AG20443 (cell line): Measurements from ENCODE around the gene TTC28.
A peak's percentile ranks its signal among the peaks of the same experiment; 100 is the strongest.
"Not testable (repeated sequence)": the region's sequence is repeated elsewhere in the genome, so short reads cannot be mapped to it uniquely, and the experiment has no call there.

Experiments
- DNase-seq: peaks from one replicate; pipeline ENCODE4 v3.0.0; 2012; ENCODE audit warnings: low spot score, mixed read lengths

Gene TTC28

DNA sequence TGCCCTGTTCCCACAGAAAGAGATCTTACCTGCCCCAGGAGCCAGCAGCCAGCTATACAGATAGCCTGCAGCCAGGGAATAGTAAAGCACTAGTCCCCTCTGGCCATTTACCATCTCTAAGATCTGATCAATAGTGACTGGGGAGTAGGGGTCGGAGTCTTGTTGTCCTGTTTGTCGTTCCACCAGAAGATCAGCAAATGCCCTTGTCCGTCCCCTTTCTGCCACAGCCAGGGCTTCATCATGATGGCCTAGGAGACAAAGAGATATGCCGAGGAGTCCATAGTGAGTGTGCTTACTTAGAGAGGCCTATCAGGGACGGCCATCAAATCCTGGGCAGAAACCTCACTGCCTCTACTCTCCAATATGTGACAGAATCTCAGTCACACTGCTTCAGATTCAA lies 583.5 kb downstream of the TTC28 start:
- DNase-seq: no peak

DNA sequence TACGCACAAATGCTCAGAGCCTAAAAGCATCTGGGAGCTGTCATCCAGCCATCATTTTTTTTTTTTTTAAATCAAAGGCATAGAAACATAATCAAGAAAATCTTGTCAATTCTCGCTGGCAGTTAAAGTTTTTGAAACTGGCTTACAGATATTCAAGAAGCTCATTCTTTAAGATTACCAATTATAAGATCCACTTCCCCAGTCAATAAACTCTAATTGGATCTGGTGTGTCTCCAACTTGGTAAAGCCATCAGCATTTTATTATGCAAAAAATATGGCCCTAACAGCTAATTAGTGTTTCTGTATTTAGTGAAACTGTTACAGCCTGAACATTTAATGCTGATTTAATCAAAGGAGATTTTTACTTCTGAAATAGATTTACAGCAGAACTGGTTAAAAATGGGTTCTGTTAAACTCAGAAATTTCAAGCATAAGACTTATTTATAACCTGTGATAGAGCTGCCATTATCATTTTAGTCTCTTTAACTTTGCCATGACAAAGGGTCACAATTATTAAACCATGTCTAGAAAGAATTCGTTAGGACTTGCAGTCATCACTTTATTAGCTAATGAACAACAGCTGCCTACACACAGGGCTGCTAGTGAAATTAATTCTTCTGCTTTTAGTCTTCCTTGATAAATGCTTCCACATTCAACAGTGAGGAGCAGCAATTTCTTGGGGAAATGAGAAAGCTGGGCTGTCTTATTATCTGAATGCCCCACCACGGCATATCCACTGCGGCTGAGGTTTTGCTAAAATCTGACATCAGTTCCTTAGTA lies 584.1 kb downstream of the TTC28 start:
- no peak for DNase-seq

DNA sequence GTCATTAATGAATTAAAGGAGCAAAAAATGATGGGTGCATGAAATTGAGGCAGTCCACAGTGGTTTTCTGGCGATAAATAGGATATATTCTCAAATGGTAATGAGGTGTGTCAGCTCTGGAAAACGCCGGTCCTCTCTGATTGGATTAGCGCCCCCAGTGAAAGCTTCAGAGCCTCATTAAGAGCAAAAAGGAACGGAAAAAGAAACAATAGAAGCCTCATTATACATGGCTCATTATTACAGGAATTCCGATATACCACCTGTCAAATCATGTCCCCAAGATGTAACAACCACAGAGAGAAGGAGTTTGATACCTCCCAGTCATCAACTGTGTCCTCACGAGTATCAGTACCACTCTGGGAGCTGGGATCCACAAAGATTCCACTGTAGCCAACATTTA lies 584.9 kb downstream of the TTC28 start:
- no peak for DNase-seq

DNA sequence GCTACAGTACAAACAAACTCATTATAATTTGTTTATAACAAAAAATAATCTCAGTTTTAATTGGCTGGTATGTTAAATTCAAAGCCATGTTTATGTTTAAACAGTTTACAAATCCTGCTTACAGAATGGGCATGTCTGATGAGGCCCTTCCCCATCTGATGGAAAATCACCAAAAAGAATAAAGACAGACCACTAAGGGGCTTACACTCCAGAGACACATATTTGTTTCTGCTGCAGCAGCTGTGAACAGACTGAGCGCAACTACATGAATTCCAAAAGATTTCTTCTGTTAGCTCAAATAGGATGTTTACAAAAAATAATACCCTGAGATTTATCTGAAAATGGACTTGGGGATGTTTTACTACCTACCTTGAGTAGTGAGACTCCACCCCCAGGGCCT lies 585.9 kb downstream of the TTC28 start:
- DNase-seq: no peak

DNA sequence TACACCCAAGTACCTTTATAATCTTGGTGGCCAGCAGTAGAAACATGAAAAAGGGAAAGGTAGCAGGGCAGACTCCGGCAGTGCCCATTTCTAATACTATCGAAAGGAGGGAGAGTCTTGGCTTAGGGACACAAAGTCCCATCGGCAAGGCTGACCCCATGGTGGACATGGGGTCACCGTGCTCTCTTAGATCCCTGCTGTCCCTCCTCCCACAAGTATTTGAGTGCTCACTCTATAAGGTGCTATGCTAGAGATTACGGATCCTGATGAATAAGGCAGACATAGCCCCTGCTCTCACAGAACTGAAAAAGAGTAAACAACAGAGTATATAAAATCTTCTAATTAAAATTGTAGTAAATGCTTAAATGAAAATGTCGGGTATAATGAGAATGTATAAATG lies 588.2 kb downstream of the TTC28 start:
- DNase-seq: no peak

DNA sequence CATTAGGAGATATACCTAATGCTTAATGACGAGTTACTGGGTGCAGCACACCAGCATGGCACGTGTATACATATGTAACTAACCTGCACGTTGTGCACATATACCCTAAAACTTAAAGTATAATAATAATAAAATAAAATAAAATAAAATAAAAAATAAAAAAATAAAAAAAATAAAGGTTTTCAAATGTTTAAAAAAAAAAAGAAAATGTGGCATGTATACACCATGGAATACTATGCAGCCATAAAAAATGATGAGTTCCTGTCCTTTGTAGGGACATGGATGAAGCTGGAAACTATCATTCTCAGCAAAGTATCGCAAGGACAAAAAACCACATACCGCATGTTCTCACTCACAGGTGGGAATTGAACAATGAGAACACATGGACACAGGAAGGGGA lies 590.1 kb downstream of the TTC28 start:
- not testable (repeated sequence) for DNase-seq

DNA sequence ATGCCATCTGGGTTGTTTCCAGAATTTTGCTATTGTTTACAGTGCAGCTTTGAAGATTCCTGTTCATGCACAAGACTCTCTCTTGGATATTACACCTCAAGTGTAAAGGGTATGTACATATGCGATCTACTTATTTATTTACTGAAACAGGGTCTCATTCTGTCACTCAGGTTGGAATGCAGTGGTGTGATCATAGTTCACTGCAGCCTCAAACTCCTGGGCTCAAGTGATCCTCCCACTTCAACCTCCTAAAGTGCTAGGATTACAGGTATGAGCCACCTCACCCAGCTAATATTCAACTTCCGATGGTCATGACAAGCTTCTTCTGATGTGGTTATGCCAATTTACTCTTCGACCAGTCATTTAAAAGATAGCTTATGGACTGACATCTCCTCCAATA lies 602.5 kb downstream of the TTC28 start:
- no peak for DNase-seq

DNA sequence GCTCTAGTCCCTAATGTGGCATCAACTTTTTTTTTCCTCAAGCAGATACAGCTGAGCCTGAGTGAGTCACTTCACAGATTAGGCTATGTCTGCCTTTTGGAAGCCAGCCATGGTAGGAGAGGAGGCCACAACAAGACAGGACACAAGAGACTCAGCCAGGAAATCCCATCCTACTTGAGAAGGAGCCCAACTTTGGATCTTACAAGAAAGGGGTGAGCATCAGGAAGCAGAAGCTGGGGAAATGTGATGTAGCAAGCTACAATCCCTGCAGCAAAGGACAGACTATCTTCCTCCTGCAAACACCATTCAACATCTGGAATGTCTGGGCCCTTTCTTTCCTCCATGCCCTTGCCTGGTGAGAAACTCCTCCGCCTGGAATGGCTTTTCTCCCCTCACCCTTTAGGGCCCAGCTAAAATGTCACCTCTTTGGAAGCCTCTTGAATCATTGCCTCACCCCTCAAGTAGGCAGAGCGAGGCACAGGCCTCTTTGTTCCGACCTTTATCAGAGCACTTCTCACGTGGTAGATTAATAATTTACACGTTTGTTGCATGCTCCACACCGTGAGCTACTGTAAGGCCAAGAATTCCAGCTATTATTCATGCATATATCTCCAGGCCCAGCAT lies 604.2 kb downstream of the TTC28 start:
- DNase-seq: peak; percentile 86

DNA sequence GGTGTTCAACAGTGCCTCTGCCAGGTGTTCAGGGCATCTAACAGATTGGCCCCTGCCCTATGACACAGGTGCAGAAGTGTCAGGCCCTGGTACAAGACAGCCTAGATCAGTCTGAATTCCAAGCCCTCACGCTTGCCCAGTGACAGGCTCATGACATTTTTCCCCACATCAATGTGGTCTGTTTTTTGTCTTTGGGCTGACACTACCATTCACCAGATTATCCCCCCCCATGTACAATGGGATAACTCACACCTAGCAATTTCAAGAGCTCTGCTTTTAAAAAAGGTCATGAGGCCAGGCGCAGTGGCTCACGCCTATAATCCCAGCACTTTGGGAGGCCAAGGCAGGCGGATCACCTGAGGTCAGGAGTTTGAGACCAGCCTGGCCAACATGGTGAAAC lies 605.1 kb downstream of the TTC28 start:
- DNase-seq: no peak

DNA sequence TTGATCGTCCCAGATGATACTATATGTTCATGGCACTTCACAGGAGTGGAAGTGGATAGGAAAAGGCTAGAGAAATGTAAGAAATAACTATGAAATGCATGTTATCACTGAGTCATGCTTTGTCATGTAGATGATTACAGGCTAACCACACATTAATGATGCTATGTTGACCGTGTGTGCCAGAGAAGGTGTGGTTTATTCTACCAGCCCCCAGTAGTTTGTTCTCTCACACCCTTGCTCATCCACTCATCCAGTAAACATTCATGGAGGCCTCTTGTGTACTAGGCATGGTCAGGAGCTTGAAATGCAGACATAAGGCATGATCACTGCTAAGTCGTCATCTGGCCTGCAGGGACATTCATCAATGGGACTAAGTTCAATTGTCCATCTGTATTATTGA lies 607.6 kb downstream of the TTC28 start:
- peak; percentile 13 for DNase-seq

DNA sequence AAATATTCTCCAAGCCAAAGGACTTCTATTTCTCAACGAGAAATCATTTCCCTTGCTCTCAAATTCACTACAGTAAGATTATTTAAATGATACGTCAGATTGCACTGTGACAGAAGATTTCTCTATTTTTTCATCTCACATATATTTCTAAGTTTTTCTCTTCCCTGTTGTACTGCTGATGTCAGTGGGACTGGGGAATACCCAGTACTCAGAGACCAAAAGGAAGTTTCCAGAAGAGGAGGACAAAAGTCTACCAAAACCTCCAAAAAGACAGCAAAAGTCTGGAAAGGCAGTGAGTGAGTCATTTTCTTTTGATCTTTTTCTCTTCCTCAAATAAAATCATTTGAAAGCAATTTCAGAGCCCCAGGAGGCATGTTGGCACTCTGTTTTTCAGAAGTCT lies 610.8 kb downstream of the TTC28 start:
- no peak for DNase-seq

DNA sequence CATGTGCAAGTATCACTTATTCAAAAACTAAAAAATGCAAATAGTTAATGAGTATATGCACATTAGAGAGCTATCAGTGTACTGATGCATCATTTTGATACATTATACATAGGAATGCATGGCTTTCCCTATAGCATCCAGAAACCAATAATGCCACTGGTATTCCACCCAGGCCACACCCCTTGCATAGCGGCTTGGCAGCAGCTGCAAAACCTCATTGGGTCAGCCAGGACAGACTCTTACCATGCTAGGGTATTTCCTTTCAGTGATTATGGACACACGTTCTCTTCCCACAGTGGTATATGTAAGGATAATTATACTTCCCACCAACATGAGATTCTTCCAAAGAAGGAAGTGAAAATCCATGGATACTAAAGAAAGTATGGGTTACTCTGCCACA lies 614.7 kb downstream of the TTC28 start:
- DNase-seq: no peak

DNA sequence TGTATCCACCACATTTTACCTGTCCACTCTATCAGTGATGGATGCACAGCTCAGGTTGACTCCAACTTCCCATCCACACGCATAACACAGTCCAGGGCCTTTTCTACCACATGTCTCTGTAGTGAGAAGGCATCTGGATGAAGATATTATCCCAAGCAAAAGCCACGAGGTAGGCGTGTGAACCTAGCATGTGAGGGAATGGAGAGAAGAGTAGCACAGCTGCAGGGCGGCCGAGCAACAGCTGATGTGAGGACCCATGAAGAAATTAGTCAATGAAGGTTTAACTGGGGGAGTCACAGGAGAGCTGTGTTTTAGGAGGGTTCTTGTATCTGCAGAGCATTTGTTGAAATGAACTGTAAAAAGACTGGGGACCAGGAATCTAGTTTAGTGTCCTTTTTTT lies 616.0 kb downstream of the TTC28 start:
- DNase-seq: no peak

DNA sequence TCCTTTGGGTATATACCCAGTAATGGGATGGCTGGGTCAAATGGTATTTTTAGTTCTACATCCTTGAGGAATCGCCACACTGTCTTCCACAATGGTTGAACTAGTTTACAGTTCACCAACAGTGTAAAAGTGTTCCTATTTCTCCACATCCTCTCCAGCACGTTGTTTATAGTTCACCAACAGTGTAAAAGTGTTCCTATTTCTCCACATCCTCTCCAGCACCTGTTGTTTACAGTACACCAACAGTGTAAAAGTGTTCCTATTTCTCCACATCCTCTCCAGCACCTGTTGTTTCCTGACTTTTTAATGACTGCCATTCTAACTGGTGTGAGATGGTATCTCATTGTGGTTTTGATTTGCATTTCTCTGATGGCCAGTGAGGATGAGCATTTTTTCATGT lies 619.0 kb downstream of the TTC28 start:
- DNase-seq: not testable (repeated sequence)

DNA sequence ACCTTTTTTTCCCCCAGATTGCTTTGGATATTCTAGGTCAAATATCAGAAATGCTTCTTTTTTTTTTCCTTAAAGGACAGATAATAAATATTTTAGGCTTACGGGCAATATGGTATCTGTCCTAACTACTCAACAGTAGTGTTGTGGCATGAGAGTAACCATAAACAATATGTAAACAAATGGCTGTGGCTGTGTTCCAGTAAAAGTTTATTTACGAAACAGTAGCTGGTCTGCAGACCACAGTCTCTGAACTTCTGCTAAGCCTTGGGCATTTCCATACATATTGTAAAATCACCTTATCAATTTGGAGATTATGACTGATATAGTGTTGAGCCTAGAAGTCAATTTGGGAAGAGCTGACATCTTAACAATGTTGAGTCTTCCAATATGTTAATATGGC lies 621.6 kb downstream of the TTC28 start:
- no peak for DNase-seq

DNA sequence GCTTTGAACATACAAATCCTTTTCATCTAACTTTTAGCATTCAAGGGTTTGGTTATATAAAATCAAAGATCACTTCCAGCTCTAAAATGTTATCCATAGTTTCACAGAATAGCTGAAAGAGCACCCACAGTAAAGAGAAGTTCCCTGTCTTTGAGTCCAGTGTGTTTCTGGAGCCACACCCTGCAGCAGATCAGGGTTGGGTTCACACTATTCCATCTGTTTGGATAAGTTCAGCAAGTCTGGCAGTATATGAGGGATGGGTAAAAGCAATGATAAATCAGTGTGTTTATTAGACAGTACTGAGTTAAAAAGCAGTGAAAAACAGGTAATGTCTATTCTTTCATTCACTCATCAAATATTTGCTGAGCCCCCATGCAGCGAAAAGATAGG lies 624.8 kb downstream of the TTC28 start:
- DNase-seq: no peak

DNA sequence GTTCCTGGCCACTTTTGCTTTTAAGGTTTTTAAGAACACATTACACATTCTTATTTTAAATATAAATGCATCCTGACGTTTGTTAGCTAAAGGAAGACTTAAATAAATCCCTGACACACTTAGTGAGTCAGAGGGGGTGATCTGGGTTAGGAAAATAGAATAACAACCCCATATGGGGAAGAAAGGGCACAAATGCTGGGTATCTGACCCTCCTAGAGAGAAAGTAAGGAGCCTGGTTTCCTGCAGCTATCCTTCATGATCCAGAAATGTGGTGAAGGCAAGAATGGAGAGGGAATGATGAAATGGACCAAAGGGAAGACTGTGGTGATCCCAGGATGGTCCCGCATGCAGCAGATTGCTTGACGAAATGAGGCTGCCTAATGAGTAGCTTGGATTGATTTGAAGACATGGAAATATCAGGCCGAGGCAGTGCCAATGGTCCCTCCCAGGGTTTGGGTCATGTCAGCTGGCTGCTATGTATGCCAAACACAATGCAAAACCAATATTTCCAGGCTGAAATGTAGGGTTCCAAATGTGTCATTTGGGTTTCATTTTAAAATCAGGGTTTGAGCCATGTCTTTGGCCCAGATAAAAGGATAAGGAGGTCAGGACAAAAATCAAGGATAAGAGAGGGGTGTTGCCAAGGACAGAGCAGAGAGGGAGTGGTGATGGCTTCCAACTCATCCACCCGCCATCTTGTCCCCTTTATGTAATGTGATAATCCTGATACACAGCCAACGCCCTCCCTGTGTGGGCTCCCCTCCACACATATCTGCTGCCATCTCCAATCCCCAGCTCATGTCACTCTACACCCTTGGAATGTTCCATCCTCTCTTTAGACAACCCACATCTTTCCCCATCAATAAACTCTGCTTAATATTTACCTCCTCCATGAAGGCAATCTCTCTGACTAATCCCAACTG lies 625.5 kb downstream of the TTC28 start:
- DNase-seq: no peak

DNA sequence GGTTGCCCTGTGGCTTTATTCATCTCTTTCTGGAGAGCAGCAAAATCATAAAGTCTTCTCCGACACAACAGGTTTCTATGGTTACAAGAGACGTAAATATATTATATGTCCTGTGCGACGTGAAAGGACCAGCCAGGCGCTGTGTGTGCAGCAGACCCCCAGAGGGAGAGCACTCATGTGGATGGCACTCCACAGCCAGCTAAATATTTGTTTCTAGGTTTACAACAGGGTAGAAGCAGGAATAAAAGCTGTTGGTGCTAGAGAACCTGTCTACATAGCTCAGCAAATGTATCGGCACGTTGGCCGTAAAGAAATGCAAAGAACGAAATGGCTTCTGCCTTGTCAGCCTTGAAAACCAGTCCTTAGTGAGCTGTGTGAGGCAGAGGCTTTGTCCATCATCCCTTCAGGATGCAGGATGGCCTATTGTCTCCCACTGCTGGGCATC lies 626.8 kb downstream of the TTC28 start:
- no peak for DNase-seq

DNA sequence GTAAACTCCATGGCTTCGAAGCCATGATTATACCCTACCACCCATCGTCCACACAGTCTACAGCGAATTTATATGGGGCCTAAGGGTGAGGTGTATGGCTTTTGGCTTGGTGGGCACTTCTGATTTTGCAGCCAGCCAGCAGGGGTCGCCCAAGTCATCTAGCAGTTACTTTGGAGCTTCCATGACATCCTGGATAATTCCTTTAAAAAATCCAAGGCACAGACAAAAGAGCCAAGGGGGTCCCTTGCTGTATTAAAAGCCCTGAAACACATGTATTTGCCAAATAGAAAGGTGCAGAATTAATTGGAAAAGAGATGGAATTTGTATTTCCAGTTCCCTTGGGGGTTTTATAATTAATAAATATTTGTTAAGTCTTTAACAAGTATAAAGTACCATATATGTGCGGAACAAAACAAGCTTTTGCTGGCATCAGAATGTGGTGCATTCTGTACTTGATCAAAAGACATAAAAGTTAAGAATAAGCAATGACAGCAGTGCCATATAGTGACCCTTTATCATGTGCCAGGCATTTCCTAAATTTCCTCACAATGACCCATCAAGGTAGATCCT lies 627.8 kb downstream of the TTC28 start:
- peak; percentile 70 for DNase-seq

DNA sequence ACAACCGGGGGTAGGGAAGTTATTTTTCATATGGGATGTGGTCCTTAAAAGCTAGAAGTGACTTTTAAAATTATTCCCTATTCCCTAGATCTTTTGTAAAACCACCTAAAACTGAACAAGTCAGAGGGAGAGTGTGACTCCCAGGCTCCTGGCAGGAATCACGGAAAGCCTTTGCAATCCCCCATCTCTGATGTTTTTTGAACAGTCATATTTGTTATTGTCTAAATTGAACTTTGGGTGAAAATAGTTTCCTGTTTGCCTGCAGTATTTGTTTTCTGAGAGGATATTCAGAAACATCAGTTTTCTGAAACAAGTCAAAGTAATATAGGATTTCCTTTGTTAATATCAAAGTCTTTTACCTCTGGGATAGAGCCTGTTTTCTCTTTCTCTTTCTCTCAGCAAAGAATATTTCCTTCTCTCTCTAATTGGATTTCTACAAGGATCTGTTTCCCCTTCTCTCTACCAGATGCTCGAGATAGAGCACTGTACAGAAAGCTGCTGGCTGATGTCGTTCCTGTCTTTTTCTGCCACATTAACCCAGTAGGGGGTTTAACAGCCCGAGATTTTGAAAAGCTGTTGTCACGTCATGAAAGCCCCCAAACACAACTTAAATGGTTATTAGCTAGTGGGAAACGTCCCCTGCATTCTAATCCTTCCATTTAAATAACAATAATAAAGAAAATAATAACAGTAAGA lies 628.4 kb downstream of the TTC28 start:
- no peak for DNase-seq

DNA sequence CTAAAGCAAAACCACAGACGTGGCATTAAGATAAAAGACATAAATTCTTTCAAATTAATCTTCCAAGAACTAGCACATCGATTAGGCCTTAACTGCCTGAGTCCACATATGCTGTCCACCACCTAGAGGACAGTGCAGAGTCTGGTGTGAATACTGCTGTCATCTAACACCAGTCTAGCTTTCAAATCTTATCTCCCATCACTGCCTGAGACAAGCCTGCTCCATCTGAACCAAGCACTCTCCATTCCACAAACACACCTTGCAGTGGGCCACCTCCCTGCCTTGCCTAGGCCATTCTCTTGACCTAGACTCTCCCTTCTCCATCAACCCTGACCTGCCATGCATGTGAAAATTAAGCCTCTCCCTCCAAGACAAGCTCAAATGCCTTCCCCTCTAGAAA lies 631.1 kb downstream of the TTC28 start:
- DNase-seq: no peak

DNA sequence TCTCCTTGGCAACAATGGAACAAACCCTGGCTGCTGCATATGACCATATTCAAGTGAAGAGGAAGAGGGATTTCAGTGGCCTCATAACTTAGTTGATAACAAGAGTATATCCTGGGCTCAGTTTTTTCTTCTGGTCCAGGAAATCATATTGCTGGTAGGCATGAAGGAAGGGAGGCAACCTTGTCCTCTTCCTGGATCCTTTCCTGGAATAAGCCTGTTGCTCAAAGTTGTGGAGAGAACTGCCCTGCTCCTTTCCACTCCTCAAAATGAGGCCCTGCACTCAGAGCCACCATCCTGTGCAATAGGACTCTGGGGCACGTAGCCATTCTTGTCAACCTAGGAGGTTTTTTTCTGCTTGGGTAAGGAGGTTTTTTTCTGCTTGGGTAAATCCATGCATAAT lies 631.9 kb downstream of the TTC28 start:
- DNase-seq: no peak
